Fibroblast of skin of back (primary cell): ENCODE results near the gene ARID5B.

Experiments used
- DNase-seq: peaks from one replicate; pipeline ENCODE4 v3.0.0-alpha.2; 2013

ARID5B gene

DNA sequence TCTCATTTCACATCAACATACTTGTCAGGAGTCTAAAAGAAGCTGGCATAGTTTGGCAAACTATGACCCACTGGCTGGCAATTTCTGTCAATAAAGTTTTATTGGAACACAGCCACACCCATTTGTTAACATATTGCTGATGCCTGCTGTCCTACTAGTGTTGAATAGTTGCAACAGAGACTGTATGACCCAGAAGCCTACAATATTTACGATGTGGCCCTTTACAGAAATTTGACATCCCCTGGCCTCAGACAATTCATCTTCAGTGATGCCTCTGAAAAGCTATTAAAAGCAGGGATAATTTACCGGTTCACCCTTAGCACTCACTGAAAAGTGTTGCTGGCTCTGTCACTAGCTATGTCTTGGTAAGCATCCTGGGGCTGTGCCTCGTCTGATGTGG, 155.2 kb downstream of the ARID5B start:
- no peak for DNase-seq

DNA sequence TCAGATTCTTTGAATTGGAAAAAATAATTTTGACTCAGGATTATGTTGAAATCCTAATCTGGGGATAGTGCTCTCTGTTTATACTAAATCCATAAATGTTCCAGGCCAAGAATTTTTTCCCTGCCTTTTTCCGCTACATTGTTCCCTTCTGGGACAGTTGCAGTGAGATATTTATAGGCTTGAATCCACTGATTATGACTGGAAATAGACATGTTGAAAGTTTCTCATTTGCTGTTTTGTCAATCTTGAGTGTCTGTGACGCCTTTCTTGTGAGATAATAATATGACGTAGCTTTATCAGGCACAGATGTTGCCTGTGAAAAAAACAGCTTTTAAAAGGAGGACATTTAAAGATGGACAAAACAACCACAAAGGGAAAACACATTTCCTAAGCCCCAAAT, 155.9 kb downstream of the ARID5B start:
- DNase-seq, result peak; percentile 50

- DNase-seq, result no peak
Observed at GRCh38 chr10:62057850-62058249, 156.4 kb downstream of the ARID5B start.

DNA sequence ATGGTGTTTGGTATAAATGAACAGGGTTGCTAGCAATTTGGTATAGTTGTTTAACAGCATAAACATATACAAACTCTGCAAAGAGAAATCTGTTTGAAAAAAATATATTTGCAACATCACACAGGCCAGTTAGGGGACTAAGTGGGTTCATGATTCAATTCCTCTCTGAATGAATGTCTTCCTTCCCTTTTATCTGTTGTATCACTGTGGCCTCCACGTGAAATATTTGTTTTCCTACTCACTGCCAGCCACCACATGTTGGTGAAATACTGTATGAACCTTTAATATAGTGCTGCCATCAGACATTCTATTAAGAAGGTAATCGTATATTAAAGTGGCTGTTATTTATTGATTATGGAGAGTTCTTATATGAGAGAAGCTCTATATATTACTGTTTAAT, 157.0 kb downstream of the ARID5B start:
- no peak for DNase-seq

DNA sequence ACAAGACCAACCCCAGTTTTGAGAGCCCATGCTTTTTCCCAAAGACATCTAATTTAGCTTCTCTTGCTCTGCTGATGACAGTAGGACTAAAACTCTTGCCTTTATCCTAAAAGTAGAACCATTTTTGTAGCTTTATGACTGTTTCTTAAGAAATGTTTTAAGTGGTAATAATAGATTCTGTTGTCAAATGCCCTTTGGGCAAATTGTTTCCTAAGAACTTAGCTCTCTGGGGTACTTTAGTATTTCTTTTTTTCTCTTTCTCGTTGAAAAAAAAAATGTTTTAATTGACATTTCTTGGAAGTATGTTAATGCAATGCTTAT, 157.4 kb downstream of the ARID5B start:
- DNase-seq, result no peak

DNA sequence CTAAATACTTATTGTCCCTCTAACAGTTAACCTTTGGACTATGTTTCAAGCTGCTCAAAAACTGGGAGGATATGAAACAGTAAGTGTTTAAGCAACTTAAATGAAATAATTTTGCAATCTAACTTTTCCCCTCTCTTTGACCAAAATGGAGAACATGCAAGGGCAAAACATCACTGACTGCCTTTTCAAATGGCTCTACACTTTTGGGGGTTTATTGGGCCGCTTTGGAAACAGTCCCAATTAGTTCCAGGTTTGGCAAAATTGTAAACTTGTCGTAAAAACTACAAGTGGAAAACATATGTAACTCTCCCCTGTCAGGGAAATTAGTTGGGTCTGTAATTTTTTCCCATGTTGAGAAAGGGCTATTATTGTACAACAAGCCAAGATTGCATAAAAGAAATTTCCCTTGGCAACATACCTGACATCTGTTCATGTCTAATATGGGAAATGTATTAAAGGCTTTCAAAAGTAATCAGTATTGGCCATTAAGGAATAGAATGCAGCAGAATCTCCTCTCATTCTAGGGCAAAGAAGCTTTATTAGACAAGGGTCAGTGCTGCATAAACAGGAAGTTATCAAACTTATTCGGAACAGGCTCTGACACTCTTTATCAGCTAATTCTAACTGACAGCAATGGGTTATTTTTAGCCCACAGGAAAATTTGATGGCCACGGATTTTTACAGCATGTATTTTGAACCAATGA, 157.9 kb downstream of the ARID5B start:
- no peak for DNase-seq

DNA sequence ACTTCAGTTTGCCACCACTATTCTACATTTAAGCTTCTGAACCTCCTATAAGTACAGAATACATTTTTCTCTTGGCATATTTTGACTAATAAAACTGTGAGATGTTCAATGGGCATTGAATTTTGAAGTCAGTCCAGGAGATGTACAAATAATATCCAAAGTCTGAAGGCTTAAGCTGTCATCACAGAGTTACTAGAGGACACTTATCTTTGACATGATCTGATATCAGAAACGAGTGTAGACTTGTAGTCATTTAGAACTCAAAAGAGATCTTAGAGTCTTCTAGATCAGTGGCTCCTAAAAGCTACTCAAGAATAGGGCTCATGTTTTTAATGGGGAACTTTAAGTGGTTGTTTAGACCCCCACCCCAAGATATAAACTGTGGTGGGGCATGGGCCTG, 160.5 kb downstream of the ARID5B start:
- no peak for DNase-seq

GRCh38 chr10:62062752-62063512, 161.4 kb downstream of the ARID5B start:
- peak; percentile 93 for DNase-seq

- DNase-seq, result no peak
Observed at GRCh38 chr10:62063795-62064472, 162.4 kb downstream of the ARID5B start.

- DNase-seq, result no peak
Observed at GRCh38 chr10:62067560-62067959, 166.1 kb downstream of the ARID5B start.

DNA sequence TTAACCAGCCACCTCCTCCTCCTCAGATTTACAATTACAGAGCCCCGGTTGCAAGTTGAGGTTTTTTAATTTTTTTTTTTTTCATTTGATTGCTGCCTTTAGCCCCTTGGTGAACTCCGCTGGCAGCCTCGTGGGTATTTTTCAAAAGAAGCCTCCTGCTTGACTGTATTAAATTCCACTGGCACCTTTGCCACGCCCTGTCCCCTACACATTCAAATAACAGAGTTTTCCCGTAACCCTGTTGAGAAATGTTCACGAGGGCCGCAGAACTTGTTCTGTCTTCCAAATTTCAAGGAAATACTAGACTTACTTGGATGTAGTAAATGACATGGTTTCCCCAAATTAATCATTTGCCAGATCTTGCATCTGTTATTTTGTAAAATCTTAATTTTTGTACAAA, 167.0 kb downstream of the ARID5B start:
- no peak for DNase-seq

DNA sequence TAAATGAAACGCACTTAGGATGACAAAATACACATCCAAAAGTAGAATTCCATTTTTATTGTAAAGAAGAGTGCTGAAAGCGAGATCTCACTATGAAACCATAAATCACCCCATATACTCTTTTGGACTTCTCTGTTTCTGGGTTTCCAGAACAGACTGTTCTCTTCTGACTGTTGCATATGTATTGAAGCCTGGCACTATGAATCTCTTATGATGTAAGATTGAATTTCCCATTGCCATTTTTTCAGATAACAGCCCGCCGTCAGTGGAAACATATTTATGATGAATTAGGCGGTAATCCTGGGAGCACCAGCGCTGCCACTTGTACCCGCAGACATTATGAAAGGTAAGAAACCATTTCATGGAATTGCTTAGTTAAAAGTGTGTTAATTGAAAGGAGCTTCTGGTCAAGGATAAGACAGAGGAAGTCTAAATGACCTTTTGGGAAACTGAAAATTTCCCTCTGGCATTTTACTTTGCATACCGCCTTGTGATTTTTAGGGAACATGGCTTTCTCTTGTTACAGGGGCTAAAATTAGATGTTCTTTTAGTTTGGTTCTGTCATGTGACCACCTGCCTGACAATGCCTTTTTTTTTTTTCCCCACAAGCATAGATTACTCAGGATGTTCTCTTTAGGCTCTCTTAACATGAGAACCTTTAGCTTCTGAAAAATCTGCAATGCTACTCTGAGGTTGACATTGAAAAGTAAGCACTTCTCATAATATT, 168.1 kb downstream of the ARID5B start:
- no peak for DNase-seq

DNA sequence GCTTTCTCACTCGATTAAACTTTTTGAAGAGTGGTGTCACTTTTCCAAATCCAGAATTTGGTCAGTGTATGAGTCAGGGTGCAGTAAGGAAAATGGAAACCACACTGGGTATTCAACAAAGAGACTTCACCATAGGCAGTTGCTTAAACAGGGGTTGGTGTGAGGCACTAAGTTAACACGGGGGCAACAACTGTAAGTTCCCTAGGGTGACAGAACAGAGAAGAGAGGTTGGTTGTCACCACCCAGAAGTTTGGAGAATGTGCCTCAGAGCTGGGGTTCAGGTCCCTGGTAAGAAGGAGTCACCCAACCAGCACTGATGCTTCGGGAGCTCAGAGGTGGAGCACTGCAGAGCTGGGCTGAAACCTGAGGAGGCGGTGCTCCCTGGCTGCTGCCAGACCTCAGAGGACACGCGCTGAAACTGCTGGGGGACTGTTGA, 170.4 kb downstream of the ARID5B start:
- DNase-seq, result peak; percentile 77

- DNase-seq, result no peak
Observed at GRCh38 chr10:62072901-62073300, 171.4 kb downstream of the ARID5B start.

GRCh38 chr10:62073429-62073828, 171.9 kb downstream of the ARID5B start:
- no peak for DNase-seq

GRCh38 chr10:62075414-62075813, 173.9 kb downstream of the ARID5B start:
- no peak for DNase-seq

DNA sequence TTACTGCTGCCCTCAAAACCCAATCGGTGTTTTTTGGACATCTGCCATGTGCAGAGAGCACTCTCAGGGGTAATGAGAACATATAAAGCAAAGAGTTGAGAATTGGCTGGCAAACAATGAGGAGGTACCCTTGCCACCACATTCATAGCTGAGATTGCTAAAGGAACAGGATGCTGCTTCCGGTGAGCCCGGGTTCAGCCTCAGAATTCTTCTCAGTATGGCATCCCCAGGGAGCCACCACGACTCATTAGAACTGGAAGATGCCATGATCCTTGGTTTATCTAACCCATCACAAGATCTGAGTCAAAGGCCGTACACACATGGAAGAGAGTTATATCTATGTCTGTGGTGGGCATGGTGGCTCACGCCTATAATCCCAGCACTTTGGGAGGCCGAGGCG, 174.4 kb downstream of the ARID5B start:
- DNase-seq, result peak; percentile 78

- DNase-seq, result peak; percentile 94
Observed at GRCh38 chr10:62076891-62077290, 175.4 kb downstream of the ARID5B start.

DNA sequence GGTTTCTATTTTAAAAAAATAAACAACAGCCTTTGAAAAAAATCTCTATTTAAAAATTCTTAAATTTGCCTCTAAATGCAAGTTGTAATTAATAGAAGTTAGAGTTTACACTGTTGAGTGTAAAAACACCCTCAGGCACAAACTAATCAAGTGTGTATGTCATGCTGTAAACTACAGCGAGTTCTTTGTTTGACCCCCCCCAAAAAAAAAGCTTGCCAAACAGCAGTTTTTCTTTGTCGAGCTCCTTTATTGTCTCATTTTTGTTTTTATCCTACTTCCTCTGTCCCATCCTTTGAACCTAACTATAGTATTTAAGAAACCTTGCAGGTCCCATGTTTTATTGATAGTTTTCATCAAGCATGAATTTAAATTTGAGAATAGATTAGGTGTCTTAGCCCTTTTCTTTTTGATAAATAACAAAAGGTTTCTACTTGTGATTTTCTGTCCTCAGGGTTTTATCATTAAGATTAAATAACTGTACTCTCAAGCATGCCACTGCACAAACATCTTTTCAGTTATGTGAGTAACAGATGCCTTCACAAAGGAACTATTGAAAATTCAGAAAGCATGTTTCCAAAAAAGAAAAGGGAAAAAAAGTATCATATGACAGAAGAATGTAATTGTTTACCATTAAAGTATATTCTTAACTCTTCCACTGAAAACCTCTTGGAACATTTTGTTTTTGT, 176.0 kb downstream of the ARID5B start:
- DNase-seq, result no peak

DNA sequence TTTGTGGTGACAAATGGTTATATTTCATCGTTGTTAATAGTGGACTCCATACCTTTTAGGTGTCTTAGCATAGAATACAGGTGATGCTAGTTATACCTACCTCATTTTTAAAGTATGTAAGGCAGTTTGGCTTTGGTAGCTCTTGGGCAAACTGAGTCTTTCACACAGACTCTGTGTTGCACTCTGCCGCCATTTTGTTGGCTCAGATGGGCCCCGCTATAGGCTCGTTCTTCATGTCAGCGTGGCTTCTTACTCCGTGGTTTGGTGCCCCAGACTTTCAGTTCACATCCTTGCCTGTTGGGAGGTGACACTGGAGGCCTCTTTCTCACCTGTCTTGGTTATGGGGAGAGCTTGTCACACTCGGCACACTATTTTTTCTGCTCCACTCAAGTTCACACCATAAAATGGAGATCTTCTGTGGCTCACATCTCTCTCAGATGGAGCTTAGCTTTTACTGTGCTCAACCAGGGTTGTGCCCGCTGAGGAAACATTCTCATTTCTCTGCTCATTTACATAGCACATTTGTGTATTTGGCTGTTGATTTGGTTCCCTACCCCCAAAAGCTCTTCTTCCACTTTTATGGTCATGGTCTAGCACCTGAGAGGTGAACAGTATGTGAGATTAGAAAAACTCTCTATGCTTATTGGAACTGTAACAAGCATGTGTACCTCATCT, 178.5 kb downstream of the ARID5B start:
- DNase-seq, result no peak

- no peak for DNase-seq
Observed at GRCh38 chr10:62080905-62081304, 179.4 kb downstream of the ARID5B start.
